HUES6 (cell line): ENCODE measurements around the gene RPS19BP1.

ENCODE experiments used
- H3K27ac ChIP-seq: 2 replicates; pipeline ENCODE4 v1.7.0; 2013; ENCODE audit warnings: low read depth, mild to moderate bottlenecking, low read length, inconsistent platforms
- H3K27me3 ChIP-seq: 2 replicates; pipeline ENCODE4 v1.6.1; 2013; ENCODE audit warnings: low read length; ENCODE audit not compliant: control insufficient read depth, insufficient read depth
- H3K36me3 ChIP-seq: 2 replicates; pipeline ENCODE4 v1.6.1; 2013; ENCODE audit warnings: low read length; ENCODE audit not compliant: control insufficient read depth, insufficient read depth
- H3K4me1 ChIP-seq: 2 replicates; pipeline ENCODE4 v1.6.1; 2013; ENCODE audit warnings: low read length; ENCODE audit not compliant: control insufficient read depth, insufficient read depth
- H3K4me3 ChIP-seq: 2 replicates; pipeline ENCODE4 v1.5.1; 2013; ENCODE audit warnings: low read depth, low read length
- H3K9ac ChIP-seq: one replicate; pipeline ENCODE4 v1.6.1; 2013; ENCODE audit warnings: mild to moderate bottlenecking, low read length
- H3K9me3 ChIP-seq: 2 replicates; pipeline ENCODE4 v1.6.1; 2013; ENCODE audit warnings: low read depth, low read length; ENCODE audit not compliant: control insufficient read depth, insufficient read depth

Gene RPS19BP1

DNA sequence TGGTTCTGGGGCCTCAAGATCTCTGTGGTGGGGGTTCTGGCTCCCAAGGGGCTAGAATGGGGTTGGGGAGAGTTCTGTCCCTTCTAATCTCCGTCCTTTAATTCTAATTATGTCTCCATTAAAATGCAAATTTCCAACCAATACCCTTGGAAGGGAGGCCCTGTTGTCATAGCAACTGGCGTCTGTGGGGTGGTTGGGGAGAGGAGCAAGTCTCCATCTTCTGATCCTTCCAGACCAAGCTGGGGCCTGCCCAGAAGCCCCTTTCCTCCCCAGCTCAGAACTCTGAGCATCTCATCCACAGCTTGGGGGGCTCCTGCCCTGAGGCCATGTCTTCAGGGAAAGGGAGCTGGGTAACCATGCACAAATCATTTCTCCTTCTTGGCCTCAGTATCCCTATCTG lies 5.4 kb upstream of the RPS19BP1 start:
- no peak overlapping the region for H3K9ac ChIP-seq
- H3K27me3 ChIP-seq = no peaks in the 10 kb centered on the region
- H3K9me3 ChIP-seq = no peaks in the 10 kb centered on the region
- no peak overlapping the region for H3K27ac ChIP-seq
- H3K4me1 ChIP-seq = peaks cover 26% of the 10 kb centered on the region
- H3K4me3 ChIP-seq = no peak overlapping the region
- no peaks in the 10 kb centered on the region for H3K36me3 ChIP-seq

DNA sequence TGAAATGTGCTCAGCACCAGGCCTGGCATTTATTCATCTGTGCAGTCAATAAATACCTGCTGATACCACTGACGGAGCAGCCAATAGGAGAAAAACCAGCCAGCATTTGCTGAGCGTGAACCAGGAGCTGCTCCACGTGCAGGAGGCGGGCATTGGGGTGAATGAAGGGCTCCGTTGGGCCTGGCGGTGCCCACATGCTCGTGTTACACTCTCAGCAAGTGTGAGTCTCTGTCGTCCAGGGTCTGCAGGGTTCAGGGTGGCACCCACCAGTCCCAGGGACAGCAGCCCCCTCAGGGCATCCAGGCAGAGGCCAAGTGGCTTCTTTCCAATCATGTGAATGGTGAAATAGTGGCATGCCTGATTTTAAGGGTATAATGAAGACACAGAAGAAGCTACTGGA lies 4.2 kb upstream of the RPS19BP1 start:
- H3K9ac ChIP-seq = no peak overlapping the region
- peaks cover 30% of the 10 kb centered on the region for H3K4me1 ChIP-seq
- H3K27me3 ChIP-seq = no peaks in the 10 kb centered on the region
- H3K4me3 ChIP-seq = no peak overlapping the region
- no peak overlapping the region for H3K27ac ChIP-seq
- no peaks in the 10 kb centered on the region for H3K9me3 ChIP-seq
- no peaks in the 10 kb centered on the region for H3K36me3 ChIP-seq

DNA sequence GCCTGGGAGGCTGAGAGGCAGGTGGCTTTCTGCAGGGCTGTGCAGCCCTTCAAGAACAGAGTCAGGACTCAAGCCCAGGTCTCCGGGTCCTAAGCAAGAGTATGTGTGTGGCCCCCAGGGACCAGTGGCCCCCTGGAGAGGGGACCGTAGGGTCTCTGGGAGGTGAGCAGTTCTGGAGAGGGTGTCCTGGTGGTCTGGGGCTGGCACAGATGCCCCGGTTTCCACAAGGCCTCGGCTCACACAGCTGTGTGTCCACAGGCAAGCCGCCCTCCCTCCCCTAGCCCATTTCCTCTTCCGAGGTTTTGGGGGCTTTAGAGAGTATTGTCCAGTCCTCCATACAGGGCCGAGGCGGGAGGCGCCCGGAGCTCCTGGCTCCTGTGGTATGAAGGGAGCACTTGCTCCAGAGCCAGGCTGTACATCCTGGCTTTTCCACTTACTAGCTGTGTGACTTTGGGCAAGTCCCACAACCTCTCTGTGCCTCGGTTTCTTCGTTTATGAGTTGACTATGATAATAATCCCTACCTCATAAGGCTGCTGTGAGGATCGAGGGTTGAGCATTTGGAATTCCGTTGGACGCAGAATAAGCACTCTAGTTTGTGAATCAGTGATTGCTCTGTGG lies 3.4 kb upstream of the RPS19BP1 start:
- H3K27ac ChIP-seq = no peak overlapping the region
- no peaks in the 10 kb centered on the region for H3K27me3 ChIP-seq
- peaks cover 2% of the 10 kb centered on the region for H3K36me3 ChIP-seq
- H3K4me3 ChIP-seq = no peak overlapping the region
- no peaks in the 10 kb centered on the region for H3K9me3 ChIP-seq
- no peak overlapping the region for H3K9ac ChIP-seq
- peaks cover 38% of the 10 kb centered on the region for H3K4me1 ChIP-seq

DNA sequence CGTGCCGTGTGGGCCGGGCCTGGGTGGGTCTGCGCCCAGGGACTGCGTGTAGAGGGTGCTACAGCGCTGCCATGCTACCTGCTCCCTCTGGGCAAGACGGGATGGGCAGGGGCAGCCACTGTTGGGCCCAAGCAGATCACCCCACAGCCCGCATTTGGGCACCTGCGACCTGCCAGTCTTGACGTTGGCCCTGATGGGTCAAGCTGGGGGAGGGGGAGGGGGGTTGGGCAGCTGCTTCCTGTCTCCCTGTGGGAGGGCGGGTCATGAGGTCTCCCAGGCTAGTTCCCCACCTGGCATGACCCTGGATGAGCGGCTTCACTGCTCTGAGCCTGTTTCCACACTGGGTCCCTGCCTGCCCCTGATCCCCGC lies 2.8 kb upstream of the RPS19BP1 start:
- Histone ChIP-seq H3K27ac (no peak overlapping the region), H3K36me3 (peaks cover 4% of the 10 kb centered on the region), H3K9me3 (no peaks in the 10 kb centered on the region), H3K4me3 (peak overlapping the region; percentile 51), H3K4me1 (peaks cover 40% of the 10 kb centered on the region), H3K27me3 (no peaks in the 10 kb centered on the region), H3K9ac (no peak overlapping the region)

DNA sequence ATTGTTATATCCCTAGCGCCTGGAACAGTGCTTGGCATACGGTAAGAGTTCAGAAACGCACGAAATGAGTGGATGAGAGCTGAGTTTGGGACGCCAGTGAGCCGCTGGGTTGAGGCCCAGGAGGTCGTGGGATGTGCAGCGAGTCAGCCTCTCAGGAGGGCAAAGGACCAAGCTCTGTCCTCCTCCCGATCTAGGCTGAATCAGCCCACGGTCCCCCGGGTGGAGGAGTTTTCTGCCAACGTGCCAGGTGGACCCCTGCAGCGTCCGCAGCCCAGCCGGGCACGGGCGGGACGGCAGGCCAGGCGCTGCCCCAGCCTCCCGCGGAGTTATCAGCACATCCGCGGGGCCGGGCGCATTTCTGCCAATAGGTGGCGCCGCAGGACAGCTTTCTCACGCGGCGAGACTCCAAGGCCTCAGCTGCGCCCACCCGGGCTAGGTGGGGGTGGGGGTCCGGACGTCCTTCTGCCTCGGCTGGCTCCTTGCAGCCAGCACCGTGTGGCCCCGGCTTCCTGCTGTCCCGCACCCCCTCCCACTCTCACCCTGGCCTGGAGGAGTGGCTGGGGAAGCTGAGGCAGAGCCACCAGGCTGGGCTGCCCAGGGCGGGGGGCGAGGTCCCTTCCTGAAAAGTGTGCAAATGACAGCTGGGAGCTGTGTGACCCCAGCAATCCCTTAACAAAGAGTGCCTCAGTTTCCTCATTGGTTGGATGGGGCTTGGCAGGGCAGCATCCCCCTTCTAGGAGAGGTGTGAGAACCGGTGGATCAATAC lies 2.2 kb upstream of the RPS19BP1 start:
- H3K9ac ChIP-seq = peak overlapping the region; percentile 78

DNA sequence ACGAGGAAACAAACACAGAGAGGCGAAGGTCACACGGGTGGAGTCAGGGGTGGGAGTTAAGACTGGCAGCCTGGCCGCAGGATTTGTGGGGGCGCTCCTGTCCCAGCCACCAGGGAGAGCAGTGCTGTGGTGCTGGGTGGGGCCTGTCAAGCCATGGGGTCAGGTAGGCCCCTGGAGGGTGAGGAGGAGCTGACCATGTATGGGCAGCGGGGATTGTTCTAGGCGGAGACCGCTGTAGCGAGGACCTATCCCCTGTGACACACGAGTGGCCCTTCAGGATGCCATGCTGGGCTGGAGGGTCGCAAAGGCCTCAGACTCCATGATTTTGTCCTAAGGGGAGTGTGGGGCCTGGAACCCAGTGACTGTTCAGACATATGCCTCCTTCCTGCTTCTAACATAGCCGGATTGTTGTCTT lies 1.6 kb upstream of the RPS19BP1 start:
- Histone ChIP-seq H3K27ac (peak overlapping the region; percentile 61; the same call in 1 of the 2 replicates), H3K27me3 (no peaks in the 10 kb centered on the region), H3K36me3 (peaks cover 13% of the 10 kb centered on the region), H3K4me1 (peaks cover 46% of the 10 kb centered on the region), H3K4me3 (peak overlapping the region; percentile 51; the same call in 1 of the 2 replicates), H3K9ac (peak overlapping the region; percentile 78), H3K9me3 (no peaks in the 10 kb centered on the region)

More for the DNA sequence above, 2.2 kb upstream of the RPS19BP1 start:
- Histone ChIP-seq H3K27me3 (no peaks in the 10 kb centered on the region), H3K4me3 (peak overlapping the region; percentile 51), H3K9me3 (no peaks in the 10 kb centered on the region), H3K4me1 (peaks cover 41% of the 10 kb centered on the region), H3K36me3 (peaks cover 9% of the 10 kb centered on the region), H3K27ac (peak overlapping the region; percentile 61; the same call in 1 of the 2 replicates)

DNA sequence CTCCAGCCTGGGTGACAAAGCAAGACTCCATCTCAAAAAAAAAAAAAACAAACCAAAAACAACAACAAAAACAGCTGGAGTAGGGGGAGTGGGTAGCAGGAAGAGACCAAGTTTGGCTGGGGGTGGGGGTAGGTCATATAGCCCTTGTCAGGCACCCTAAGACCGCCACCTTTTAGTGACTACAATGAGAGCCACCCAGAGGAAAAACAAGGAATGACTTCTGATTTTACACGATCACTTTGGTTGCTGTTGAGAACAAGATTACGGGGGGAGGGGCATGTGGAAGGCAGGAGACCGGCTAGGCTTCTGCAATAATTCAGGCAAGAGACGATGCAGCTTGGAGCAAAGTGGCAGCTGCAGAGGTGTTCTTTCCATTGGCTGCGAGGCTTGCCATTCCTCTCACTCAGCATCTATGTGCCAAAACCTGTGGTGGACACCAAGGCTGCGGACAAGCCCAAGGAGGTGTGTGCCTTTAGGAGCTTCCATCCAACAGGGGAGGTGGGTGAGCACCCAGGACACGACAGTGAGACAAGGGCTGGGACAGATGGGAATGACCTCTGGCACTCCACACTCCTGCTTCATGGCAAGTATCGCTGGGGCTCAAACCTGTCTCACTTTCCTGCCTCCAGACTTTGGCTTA lies 1.7 kb downstream of the RPS19BP1 start:
- no peak overlapping the region for H3K9ac ChIP-seq
- peaks cover 26% of the 10 kb centered on the region for H3K36me3 ChIP-seq
- no peak overlapping the region for H3K27ac ChIP-seq
- H3K9me3 ChIP-seq = no peaks in the 10 kb centered on the region
- peak overlapping the region; percentile 91; the same call in 1 of the 2 replicates for H3K4me3 ChIP-seq
- no peaks in the 10 kb centered on the region for H3K27me3 ChIP-seq
- peaks cover 59% of the 10 kb centered on the region for H3K4me1 ChIP-seq

DNA sequence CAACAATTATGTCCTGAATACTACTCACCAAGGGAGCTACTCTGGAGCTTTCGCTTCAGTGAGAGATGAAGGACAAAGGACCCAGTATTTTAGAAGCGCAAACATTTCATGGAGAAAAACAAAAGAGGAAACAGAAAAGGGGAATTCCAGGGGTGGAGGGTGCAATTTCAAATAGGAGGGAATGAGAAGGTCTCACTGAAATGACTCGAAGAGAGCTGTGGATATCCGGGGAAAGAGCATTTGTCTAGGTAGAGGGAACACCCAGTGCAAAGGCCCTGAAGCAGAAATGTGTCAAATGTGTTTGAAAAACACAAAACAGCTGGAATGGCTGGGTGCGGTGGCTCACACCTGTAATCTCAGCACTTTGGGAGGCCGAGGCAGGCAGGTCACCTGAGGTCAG lies 2.4 kb downstream of the RPS19BP1 start:
- Histone ChIP-seq H3K27ac (no peak overlapping the region), H3K36me3 (peaks cover 30% of the 10 kb centered on the region), H3K27me3 (no peaks in the 10 kb centered on the region), H3K9me3 (no peaks in the 10 kb centered on the region), H3K9ac (no peak overlapping the region), H3K4me3 (no peak overlapping the region), H3K4me1 (peaks cover 52% of the 10 kb centered on the region)

DNA sequence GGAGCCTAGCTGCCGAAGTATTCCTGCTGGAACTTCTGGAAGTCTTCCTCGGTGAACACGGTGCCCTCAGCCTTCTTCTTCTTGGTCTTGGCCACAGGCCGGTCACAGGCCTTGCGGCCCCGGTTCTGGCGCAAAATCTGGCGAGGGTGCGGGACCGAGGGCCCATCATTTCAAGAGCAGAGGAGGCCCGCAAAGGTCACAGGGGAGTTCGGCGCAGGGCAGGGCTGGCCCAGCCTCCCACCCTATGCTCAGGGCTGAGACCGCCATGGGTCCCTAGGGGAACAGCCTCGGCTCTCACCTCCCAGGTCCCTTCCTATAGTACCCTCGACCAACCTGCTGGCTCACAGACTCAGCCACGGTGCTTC lies 3.1 kb downstream of the RPS19BP1 start:
- Histone ChIP-seq H3K4me1 (peaks cover 47% of the 10 kb centered on the region), H3K36me3 (peaks cover 36% of the 10 kb centered on the region), H3K27ac (no peak overlapping the region), H3K4me3 (no peak overlapping the region), H3K9me3 (no peaks in the 10 kb centered on the region), H3K27me3 (no peaks in the 10 kb centered on the region), H3K9ac (peak overlapping the region; percentile 7)

DNA sequence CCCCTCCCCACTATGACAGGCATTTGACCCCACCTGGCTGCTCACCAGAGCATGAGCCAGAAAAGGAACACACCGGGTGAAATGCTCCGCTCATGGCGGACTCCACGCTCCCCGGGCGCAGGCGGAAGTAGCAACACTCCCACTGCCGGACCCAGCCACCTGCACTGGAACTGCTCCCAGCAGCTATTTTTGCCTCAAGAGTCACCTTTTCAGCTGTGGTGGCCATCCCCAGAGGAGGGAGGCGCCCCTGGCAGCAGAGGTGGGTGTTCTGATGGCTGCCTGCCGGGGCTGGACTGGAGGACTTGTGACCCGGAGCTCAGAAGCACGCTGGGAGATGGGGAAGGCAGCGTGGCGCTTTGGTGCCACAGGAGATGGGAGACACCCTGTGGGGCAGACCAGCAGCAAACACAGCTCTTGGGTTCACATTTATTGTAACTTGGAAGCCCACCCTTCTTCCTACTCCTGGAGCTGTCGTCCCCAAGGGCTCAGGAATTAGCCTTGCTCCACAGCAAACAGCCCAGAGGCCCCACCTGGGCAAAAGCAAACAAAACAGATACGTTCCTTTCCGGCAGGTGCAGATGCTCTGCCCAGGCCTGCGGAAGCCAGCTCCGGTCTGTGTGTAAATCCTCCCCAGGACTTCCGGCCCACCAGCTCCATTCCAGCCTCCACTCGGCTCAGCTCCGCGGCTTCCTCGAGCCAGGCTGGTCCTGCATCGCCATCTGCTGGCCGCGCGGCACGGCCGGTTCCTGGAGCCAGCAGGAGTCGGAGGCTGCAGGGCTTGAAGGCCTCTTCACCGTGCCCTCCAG lies 3.7 kb downstream of the RPS19BP1 start:
- no peaks in the 10 kb centered on the region for H3K27me3 ChIP-seq

More for the DNA sequence above, 3.7 kb downstream of the RPS19BP1 start:
- Histone ChIP-seq H3K9ac (peak overlapping the region; percentile 7), H3K4me1 (peaks cover 41% of the 10 kb centered on the region), H3K9me3 (no peaks in the 10 kb centered on the region), H3K4me3 (no peak overlapping the region), H3K27ac (no peak overlapping the region), H3K36me3 (peaks cover 42% of the 10 kb centered on the region)
